PC-3 (cell line): ENCODE results near the gene WNT4. TPM values are rescaled to one million over a fixed set of nuclear protein-coding genes. Genes with fewer than 3 reads are reported as not detected.
"Not testable (repeated sequence)": the region's sequence is repeated elsewhere in the genome, so short reads cannot be mapped to it uniquely, and the experiment has no call there.

Experiments used
- ATAC-seq: fragments of 200-7000 bp; cut with Tn5 transposase; 2 replicates; pipeline ENCODE4 v1.9.1; 2020; ENCODE audit warnings: mild to moderate bottlenecking, moderate library complexity
- BruUV-seq: library from RNA; stranded (reverse); fragments of 400-500 nt; replicated peaks from 2 replicates; lab custom pipeline; 2021; lab: Mats Ljungman, UMichigan
- CTCF ChIA-PET: fragments of 300-600 bp; sonication (Branson Sonifier 250); formaldehyde crosslinking; loops from one replicate; lab custom pipeline; 2022; ENCODE audit warnings: antibody characterized with exemption; lab: Charles Lee
- POLR2A ChIA-PET: fragments of 300-600 bp; sonication (Branson Sonifier 250); formaldehyde crosslinking; loops from one replicate; lab custom pipeline; 2022; ENCODE audit warnings: antibody characterized with exemption; ENCODE audit not compliant: unreplicated experiment; lab: Charles Lee
- DNase-seq: peaks from one replicate; pipeline ENCODE4 v3.0.0-alpha.2; 2015
- H2AFZ ChIP-seq: fragments of 300-600 bp; sonication (generic); 2 replicates; pipeline ENCODE4 v1.6.0; 2016; ENCODE audit warnings: antibody characterized with exemption, low read length
- H3F3A ChIP-seq: fragments of 300-600 bp; sonication (generic); one replicate; pipeline ENCODE4 v1.6.0; 2017; ENCODE audit warnings: antibody characterized with exemption, low read length, control low read depth, mild to moderate bottlenecking; ENCODE audit not compliant: unreplicated experiment
- H3K27ac ChIP-seq: fragments of 300-600 bp; sonication (generic); 2 replicates; pipeline ENCODE4 v1.5.1; 2016; ENCODE audit warnings: mild to moderate bottlenecking, low read length
- H3K27me3 ChIP-seq: fragments of 300-600 bp; sonication (generic); 2 replicates; pipeline ENCODE4 v1.6.1; 2016; ENCODE audit warnings: low read length, mixed read lengths
- H3K36me3 ChIP-seq: fragments of 300-600 bp; sonication (generic); 2 replicates; pipeline ENCODE4 v1.6.1; 2016; ENCODE audit warnings: low read depth, mixed run types, low read length, mixed read lengths
- H3K4me1 ChIP-seq: fragments of 300-600 bp; sonication (generic); 2 replicates; pipeline ENCODE4 v1.5.1; 2016; ENCODE audit warnings: low read length; ENCODE audit not compliant: insufficient read depth
- H3K4me2 ChIP-seq: fragments of 300-600 bp; sonication (generic); 2 replicates; pipeline ENCODE4 v1.6.0; 2016; ENCODE audit warnings: low read length
- H3K4me3 ChIP-seq: fragments of 300-600 bp; sonication (generic); 2 replicates; pipeline ENCODE4 v1.5.1; 2016; ENCODE audit warnings: mild to moderate bottlenecking, low read length, mixed read lengths
- H3K79me2 ChIP-seq: fragments of 300-600 bp; sonication (generic); 2 replicates; pipeline ENCODE4 v1.6.1; 2017; ENCODE audit warnings: low read length, mixed read lengths
- H3K9ac ChIP-seq: fragments of 300-600 bp; sonication (generic); 2 replicates; pipeline ENCODE4 v1.6.0; 2016; ENCODE audit warnings: mild to moderate bottlenecking, low read length
- H3K9me2 ChIP-seq: fragments of 300-600 bp; sonication (generic); replicated peaks from 2 replicates; pipeline ENCODE4 v1.6.1; 2016; ENCODE audit warnings: mixed run types, low read length, mixed read lengths
- H3K9me3 ChIP-seq: fragments of 300-600 bp; sonication (generic); 2 replicates; pipeline ENCODE4 v1.6.1; 2016; ENCODE audit warnings: low read length, mixed read lengths
- H4K20me1 ChIP-seq: fragments of 300-600 bp; sonication (generic); 2 replicates; pipeline ENCODE4 v1.6.1; 2016; ENCODE audit warnings: low read length, mixed read lengths
- CTCF ChIP-seq: fragments of 300-600 bp; sonication (generic); conservative IDR thresholded peaks from 2 replicates; pipeline ENCODE4 v1.5.1; 2017; ENCODE audit warnings: antibody characterized with exemption, low read depth, mild to moderate bottlenecking, low read length
- EZH2 ChIP-seq: fragments of 300-600 bp; sonication (generic); IDR thresholded peaks from one replicate; pipeline ENCODE4 v1.6.1; 2017; ENCODE audit warnings: antibody characterized with exemption, mild to moderate bottlenecking, low read length; ENCODE audit not compliant: unreplicated experiment
- EZH2phosphoT487 ChIP-seq: fragments of 300-600 bp; sonication (generic); IDR thresholded peaks from 2 replicates; pipeline ENCODE4 v1.6.1; 2018; ENCODE audit warnings: mild to moderate bottlenecking, antibody characterized with exemption, low read length, borderline replicate concordance
- intact Hi-C: fragments of 100-400 bp; cut with micrococcal nuclease; formaldehyde crosslinking; loops from 2 replicates; pipeline ENCODE4 v1.9.0; 2023
- total RNA-seq: library from RNA; depleted of rRNA; stranded (reverse); fragments of >200 nt; gene quantifications from 2 replicates; pipeline ENCODE4 v1.2.3, GENCODE V29; 2014

The WNT4 gene
- total RNA-seq, 1 experiment from 2014 or later = 0.51 TPM

DNA sequence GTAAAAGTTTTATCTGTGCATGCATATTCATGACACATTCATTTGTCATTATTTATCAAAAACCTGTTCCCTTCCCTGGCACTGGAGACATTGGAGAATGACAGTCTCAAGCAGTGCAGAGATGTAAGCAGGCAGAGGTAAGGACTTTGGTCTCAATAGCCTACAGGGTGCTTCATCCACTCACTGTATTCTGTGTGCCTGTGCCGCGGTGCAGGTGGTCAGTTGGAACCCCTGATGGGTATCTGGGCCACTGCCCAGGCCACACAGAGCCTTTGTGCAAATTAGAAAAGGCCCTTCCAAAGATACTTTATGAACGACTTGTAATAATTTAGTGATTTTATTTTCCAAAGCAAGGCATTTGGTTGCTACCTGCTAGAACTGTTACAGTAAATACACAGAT, 46.4 kb downstream of the WNT4 start:
- TF ChIP-seq CTCF (no peak), EZH2phosphoT487 (no peak), EZH2 (no peak)
- no peaks in the 10 kb centered on the region for H3K9me3 ChIP-seq
- no peaks in the 10 kb centered on the region for H3K4me1 ChIP-seq
- H4K20me1 ChIP-seq = peaks cover 21% of the 10 kb centered on the region; the same call in 1 of the 2 replicates
- no peak overlapping the region for H3K4me3 ChIP-seq
- CTCF ChIA-PET = no interaction called here
- no peak overlapping the region for H3K27ac ChIP-seq
- peaks cover 35% of the 10 kb centered on the region; the same call in 1 of the 2 replicates for H3K79me2 ChIP-seq
- peak; percentile 12 for DNase-seq
- no peaks in the 10 kb centered on the region for H3K9me2 ChIP-seq
- no peak overlapping the region for H3K9ac ChIP-seq
- intact Hi-C loops = no loop called here
- H3K36me3 ChIP-seq = peaks cover 50% of the 10 kb centered on the region
- no peaks in the 10 kb centered on the region for H3K27me3 ChIP-seq
- ATAC-seq = peak; percentile 35; the same call in 1 of the 2 replicates
- POLR2A ChIA-PET = no interaction called here
- BruUV-seq = no TSS peak
- no peak overlapping the region for H3K4me2 ChIP-seq
- H2AFZ ChIP-seq = no peak overlapping the region
- H3F3A ChIP-seq = no peaks in the 10 kb centered on the region

DNA sequence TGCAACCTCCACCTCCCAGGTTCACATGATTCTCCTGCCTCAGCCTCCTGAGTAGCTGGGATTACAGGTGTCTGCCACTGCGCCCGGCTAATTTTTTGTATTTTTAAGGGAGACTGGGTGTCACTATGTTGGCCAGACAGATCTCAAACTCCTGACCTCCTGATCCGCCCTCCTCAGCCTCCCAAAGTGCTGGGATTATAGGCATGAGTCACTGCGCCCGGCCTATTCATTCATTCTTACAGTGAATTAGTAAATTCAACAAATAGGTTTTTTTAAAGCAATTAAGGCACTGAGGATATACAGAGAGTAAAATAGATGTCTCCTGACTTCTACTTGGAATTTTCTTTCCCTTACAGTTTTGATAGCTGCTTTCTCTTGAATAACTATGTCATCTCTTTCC, 46.9 kb downstream of the WNT4 start:
- ChIA-PET POLR2A (no interaction called here), CTCF (no interaction called here)
- TF ChIP-seq CTCF (no peak), EZH2phosphoT487 (no peak), EZH2 (no peak)
- H3K79me2 ChIP-seq = peaks cover 37% of the 10 kb centered on the region
- DNase-seq (peak; percentile 10), ATAC-seq (peak; percentile 49)
- H3K4me1 ChIP-seq = no peaks in the 10 kb centered on the region
- H3K4me2 ChIP-seq = no peak overlapping the region
- no peaks in the 10 kb centered on the region for H3K27me3 ChIP-seq
- H4K20me1 ChIP-seq = peaks cover 22% of the 10 kb centered on the region
- H2AFZ ChIP-seq = no peak overlapping the region
- H3K9me3 ChIP-seq = no peaks in the 10 kb centered on the region
- intact Hi-C loops = no loop called here
- H3K9me2 ChIP-seq = no peaks in the 10 kb centered on the region
- no TSS peak for BruUV-seq
- H3K9ac ChIP-seq = no peak overlapping the region
- no peak overlapping the region for H3K27ac ChIP-seq
- H3K4me3 ChIP-seq = no peak overlapping the region
- H3F3A ChIP-seq = no peaks in the 10 kb centered on the region
- H3K36me3 ChIP-seq = peaks cover 52% of the 10 kb centered on the region

DNA sequence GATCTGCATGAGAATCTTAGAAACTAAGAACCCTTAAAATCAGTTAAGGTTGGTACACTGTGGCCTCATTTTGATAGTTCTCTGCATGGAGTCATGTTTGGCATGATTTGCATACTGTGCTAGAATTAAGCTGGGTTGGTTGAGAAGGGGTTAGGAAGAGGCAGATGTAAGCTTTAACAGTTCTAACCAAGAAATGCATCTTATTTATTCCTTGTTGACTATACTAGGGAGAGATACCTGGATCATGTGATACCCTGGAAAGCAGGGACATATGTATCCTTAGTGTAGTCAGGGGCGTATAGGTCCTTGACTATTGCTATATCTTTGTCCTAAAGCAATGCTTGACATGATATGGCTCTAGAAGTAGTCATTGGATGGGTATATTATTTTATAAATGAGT, 49.4 kb downstream of the WNT4 start:
- intact Hi-C loops = no loop called here
- Histone ChIP-seq H3K27ac (no peak overlapping the region), H3K4me2 (no peak overlapping the region), H3K27me3 (no peaks in the 10 kb centered on the region), H3K4me3 (no peak overlapping the region), H3K4me1 (no peaks in the 10 kb centered on the region), H3K36me3 (peaks cover 62% of the 10 kb centered on the region; the same call in 1 of the 2 replicates), H2AFZ (no peak overlapping the region), H3K79me2 (peaks cover 57% of the 10 kb centered on the region), H4K20me1 (peaks cover 46% of the 10 kb centered on the region), H3K9ac (no peak overlapping the region), H3F3A (peaks cover 5% of the 10 kb centered on the region), H3K9me3 (no peaks in the 10 kb centered on the region), H3K9me2 (no peaks in the 10 kb centered on the region)
- TF ChIP-seq CTCF = no peak
- TF ChIP-seq EZH2 = no peak
- TF ChIP-seq EZH2phosphoT487 = no peak
- ChIA-PET POLR2A (no interaction called here), CTCF (no interaction called here)
- no peak for ATAC-seq
- BruUV-seq = no TSS peak
- DNase-seq = no peak

- H2AFZ ChIP-seq, H3K4me2 ChIP-seq, H3F3A ChIP-seq, H3K9me3 ChIP-seq, H3K9ac ChIP-seq, H3K27me3 ChIP-seq, H3K27ac ChIP-seq, intact Hi-C loops, H3K4me1 ChIP-seq, H3K4me3 ChIP-seq, H3K9me2 ChIP-seq: not testable (repeated sequence)
- Histone ChIP-seq H3K79me2 (peaks cover 70% of the 10 kb centered on the region), H3K36me3 (peaks cover 67% of the 10 kb centered on the region), H4K20me1 (peaks cover 59% of the 10 kb centered on the region)
- DNase-seq (peak; percentile 40), ATAC-seq (peak; percentile 50)
- ChIA-PET CTCF (interaction anchor here (0.5 to 1.0 kb wide), 2 partner anchors 40 to 324 kb away, joined by 3 to 4 read pairs; no protein-coding TSS in a partner anchor), POLR2A (interaction anchor here (0.5 to 0.6 kb wide), 2 partner anchors 12 to 25 kb away, joined by 4 read pairs; no protein-coding TSS in a partner anchor)
- BruUV-seq = TSS peak; percentile 66
Measured at GRCh38 chr1:22092026-22092768, 50.7 kb downstream of the WNT4 start.
